PC-9 (cell line): ENCODE results near the gene OR2J1.

Experiments
- EZH2 ChIP-seq: fragments of 200-600 bp; sonication (generic); IDR thresholded peaks from 2 replicates; pipeline ENCODE4 v1.8.0; 2017; ENCODE audit warnings: antibody characterized with exemption, low read depth
- TF ChIP-seq, protein P1 (sequence below): fragments of 200-600 bp; sonication (generic); conservative IDR thresholded peaks from 2 replicates; pipeline ENCODE4 v1.6.1; 2017; ENCODE audit warnings: mixed run types, antibody characterized with exemption, mild to moderate bottlenecking, moderate library complexity

DNA sequence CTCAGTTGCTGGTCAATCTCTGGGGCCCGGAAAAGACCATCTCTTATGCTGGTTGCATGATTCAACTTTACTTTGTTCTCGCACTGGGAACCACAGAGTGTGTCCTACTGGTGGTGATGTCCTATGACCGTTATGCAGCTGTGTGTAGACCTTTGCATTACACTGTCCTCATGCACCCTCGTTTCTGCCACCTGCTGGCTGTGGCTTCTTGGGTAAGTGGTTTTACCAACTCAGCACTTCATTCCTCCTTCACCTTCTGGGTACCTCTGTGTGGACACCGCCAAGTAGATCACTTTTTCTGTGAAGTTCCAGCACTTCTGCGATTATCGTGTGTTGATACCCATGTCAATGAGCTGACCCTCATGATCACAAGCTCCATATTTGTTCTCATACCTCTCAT lies 12.8 kb downstream of the OR2J1 start:
- TF ChIP-seq, protein P1, sequence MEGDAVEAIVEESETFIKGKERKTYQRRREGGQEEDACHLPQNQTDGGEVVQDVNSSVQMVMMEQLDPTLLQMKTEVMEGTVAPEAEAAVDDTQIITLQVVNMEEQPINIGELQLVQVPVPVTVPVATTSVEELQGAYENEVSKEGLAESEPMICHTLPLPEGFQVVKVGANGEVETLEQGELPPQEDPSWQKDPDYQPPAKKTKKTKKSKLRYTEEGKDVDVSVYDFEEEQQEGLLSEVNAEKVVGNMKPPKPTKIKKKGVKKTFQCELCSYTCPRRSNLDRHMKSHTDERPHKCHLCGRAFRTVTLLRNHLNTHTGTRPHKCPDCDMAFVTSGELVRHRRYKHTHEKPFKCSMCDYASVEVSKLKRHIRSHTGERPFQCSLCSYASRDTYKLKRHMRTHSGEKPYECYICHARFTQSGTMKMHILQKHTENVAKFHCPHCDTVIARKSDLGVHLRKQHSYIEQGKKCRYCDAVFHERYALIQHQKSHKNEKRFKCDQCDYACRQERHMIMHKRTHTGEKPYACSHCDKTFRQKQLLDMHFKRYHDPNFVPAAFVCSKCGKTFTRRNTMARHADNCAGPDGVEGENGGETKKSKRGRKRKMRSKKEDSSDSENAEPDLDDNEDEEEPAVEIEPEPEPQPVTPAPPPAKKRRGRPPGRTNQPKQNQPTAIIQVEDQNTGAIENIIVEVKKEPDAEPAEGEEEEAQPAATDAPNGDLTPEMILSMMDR, result no peak
- no peak for TF ChIP-seq EZH2
